Caco-2 (cell line): ENCODE results near the gene IGF2BP3. TPM values are rescaled to one million over a fixed set of nuclear protein-coding genes. Genes with fewer than 3 reads are reported as not detected.

Source experiments
- BruUV-seq: library from RNA; stranded (reverse); fragments of 400-500 nt; replicated peaks from 2 replicates; lab custom pipeline; 2021; lab: Mats Ljungman, UMichigan
- CTCF ChIA-PET: fragments of 300-600 bp; sonication (Branson Sonifier 250); formaldehyde crosslinking; loops from one replicate; lab custom pipeline; 2022; ENCODE audit warnings: antibody characterized with exemption; lab: Charles Lee
- POLR2A ChIA-PET: fragments of 300-600 bp; sonication (Branson Sonifier 250); formaldehyde crosslinking; loops from one replicate; lab custom pipeline; 2022; ENCODE audit warnings: antibody characterized with exemption; lab: Charles Lee
- DNase-seq, 2 experiments: peaks; one replicate each; pipeline versions ENCODE4 v3.0.0 to v3.0.0-alpha.2; 2020 to 2022
- H3K27me3 ChIP-seq: replicated peaks from 2 replicates; pipeline ENCODE4 v1.6.0; 2011; ENCODE audit warnings: low read length; ENCODE audit not compliant: control insufficient read depth, insufficient read depth
- H3K36me3 ChIP-seq: 2 replicates; pipeline ENCODE4 v1.5.1; 2011; ENCODE audit warnings: low read length; ENCODE audit not compliant: control insufficient read depth, insufficient read depth
- H3K4me1 ChIP-seq: fragments of 250-450 bp; sonication (Bioruptor Pico); 2 replicates; pipeline ENCODE4 v1.5.1; 2020; ENCODE audit warnings: mild to moderate bottlenecking
- H3K4me3 ChIP-seq: 2 replicates; pipeline ENCODE4 v1.5.1; 2011; ENCODE audit warnings: low read depth, mild to moderate bottlenecking, control low read depth, low read length
- H3K9me3 ChIP-seq: fragments of 250-450 bp; sonication (Bioruptor Pico); 2 replicates; pipeline ENCODE4 v1.5.1; 2020; ENCODE audit warnings: mild to moderate bottlenecking, moderate library complexity
- H3K27ac Mint-ChIP-seq: one replicate; pipeline ENCODE4 v1.8.0; 2022; ENCODE audit warnings: mixed read lengths; ENCODE audit not compliant: unreplicated experiment
- H3K27me3 Mint-ChIP-seq: one replicate; pipeline ENCODE4 v1.8.0; 2022; ENCODE audit warnings: mixed read lengths; ENCODE audit not compliant: insufficient read depth, unreplicated experiment
- H3K36me3 Mint-ChIP-seq: one replicate; pipeline ENCODE4 v1.8.0; 2022; ENCODE audit warnings: mild to moderate bottlenecking, mixed read lengths; ENCODE audit not compliant: insufficient read depth, unreplicated experiment
- H3K4me1 Mint-ChIP-seq: one replicate; pipeline ENCODE4 v1.8.0; 2022; ENCODE audit warnings: low read depth, mixed read lengths; ENCODE audit not compliant: unreplicated experiment
- H3K4me3 Mint-ChIP-seq: one replicate; pipeline ENCODE4 v1.8.0; 2022; ENCODE audit warnings: mild to moderate bottlenecking, moderate library complexity, mixed read lengths; ENCODE audit not compliant: unreplicated experiment
- H3K9me3 Mint-ChIP-seq: one replicate; pipeline ENCODE4 v1.8.0; 2022; ENCODE audit warnings: mixed read lengths; ENCODE audit not compliant: unreplicated experiment
- CTCF ChIP-seq, 2 experiments: fragments of 200-600 bp in 1 of 2; IDR thresholded peaks; 1 replicate in 1 of 2; 2 replicates in 1 of 2; pipeline versions ENCODE4 v1.5.1 to v1.8.0; 2011 to 2022; ENCODE audit warnings: antibody characterized with exemption in 1 of 2, control low read depth in 1 of 2, inconsistent platforms in 1 of 2, low read depth in 1 of 2, low read length in 1 of 2, mild to moderate bottlenecking in 1 of 2, moderate library complexity in 1 of 2; ENCODE audit not compliant: insufficient read depth in 1 of 2, severe bottlenecking in 1 of 2, unreplicated experiment in 1 of 2
- intact Hi-C: fragments of 100-400 bp; cut with micrococcal nuclease; formaldehyde crosslinking; loops from one replicate; pipeline ENCODE4 v1.10.0; 2022; ENCODE audit not compliant: unreplicated experiment
- total RNA-seq: library from RNA; stranded (reverse); gene quantifications from 2 replicates; pipeline ENCODE4 v1.2.3, GENCODE V29; 2022

IGF2BP3 gene
- total RNA-seq, 1 experiment from 2014 or later, result 127 TPM

DNA sequence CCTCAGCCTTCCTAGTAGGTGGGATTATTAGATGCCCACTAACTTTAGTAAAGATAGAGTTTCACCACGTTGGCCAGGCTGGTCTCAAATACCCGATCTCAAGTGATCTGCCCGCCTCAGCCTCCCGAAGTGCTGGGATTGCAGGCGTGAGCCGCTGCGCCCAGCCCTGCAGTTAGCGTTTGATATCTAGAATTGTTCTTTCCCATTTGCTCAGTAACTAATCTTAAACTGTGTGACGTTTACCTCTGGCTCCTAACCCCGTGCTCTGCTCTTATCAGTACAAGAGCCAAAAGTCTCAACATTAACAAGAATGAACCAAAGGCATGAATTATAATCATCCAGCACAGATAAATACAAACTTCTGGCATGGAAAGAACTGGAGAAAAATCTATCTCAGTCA, 47.4 kb downstream of the IGF2BP3 start:
- intact Hi-C loops, result no loop called here
- H3K4me3 ChIP-seq, result no peak overlapping the region
- Mint-ChIP-seq H3K27me3 (no peaks in the 10 kb centered on the region), H3K9me3 (no peaks in the 10 kb centered on the region), H3K4me1 (peaks cover 23% of the 10 kb centered on the region), H3K27ac (peak overlapping the region; percentile 70), H3K36me3 (peaks cover 37% of the 10 kb centered on the region), H3K4me3 (no peak overlapping the region)
- ChIA-PET CTCF (no interaction called here), POLR2A (no interaction called here)
- BruUV-seq, result no TSS peak
- no peaks in the 10 kb centered on the region for H3K36me3 ChIP-seq
- no peaks in the 10 kb centered on the region for H3K9me3 ChIP-seq
- no peak for TF ChIP-seq CTCF (IDR thresholded peaks at IDR 0.05; ENCODE audit: insufficient read depth in 1 of 2, low read depth in 1 of 2, low read length in 1 of 2, severe bottlenecking in 1 of 2, unreplicated experiment in 1 of 2)
- DNase-seq, result no peak
- H3K4me1 ChIP-seq, result peaks cover 10% of the 10 kb centered on the region
- H3K27me3 ChIP-seq, result no peaks in the 10 kb centered on the region

GRCh38 chr7:23422384-23422783, 47.9 kb downstream of the IGF2BP3 start:
- Mint-ChIP-seq H3K9me3 (no peaks in the 10 kb centered on the region), H3K36me3 (peaks cover 37% of the 10 kb centered on the region), H3K4me3 (no peak overlapping the region), H3K27me3 (no peaks in the 10 kb centered on the region), H3K27ac (peak overlapping the region; percentile 70), H3K4me1 (peaks cover 23% of the 10 kb centered on the region)
- Histone ChIP-seq H3K4me1 (peaks cover 10% of the 10 kb centered on the region), H3K36me3 (no peaks in the 10 kb centered on the region), H3K4me3 (no peak overlapping the region), H3K9me3 (no peaks in the 10 kb centered on the region), H3K27me3 (no peaks in the 10 kb centered on the region)
- no peak for TF ChIP-seq CTCF (IDR thresholded peaks at IDR 0.05; ENCODE audit: insufficient read depth in 1 of 2, low read depth in 1 of 2, low read length in 1 of 2, severe bottlenecking in 1 of 2, unreplicated experiment in 1 of 2)
- intact Hi-C loops, result no loop called here
- no TSS peak for BruUV-seq
- CTCF ChIA-PET, result no interaction called here
- DNase-seq, result no peak
- POLR2A ChIA-PET, result no interaction called here

DNA sequence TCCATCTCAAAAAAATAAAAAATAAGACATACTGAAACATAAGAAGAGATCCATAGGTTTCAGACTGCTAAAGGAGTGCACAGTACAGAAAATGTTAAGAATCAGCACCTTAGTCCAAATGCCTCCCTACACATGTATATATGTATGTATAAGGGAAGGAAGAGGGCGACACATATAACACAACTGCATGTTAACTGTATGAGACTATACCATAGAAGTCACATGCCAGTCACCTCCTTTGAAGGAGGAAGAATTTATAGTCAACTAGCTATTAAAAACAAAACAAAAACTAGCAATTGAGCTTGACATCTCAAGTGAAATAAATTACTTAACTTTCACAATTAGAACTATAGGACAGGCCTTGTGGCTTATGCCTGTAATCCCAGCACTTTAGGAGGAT, 50.4 kb downstream of the IGF2BP3 start:
- no peaks in the 10 kb centered on the region for H3K27me3 Mint-ChIP-seq
- H3K27me3 ChIP-seq, result no peaks in the 10 kb centered on the region
- ChIA-PET POLR2A (no interaction called here), CTCF (no interaction called here)
- H3K4me3 Mint-ChIP-seq, result no peak overlapping the region
- no peaks in the 10 kb centered on the region for H3K9me3 Mint-ChIP-seq
- H3K27ac Mint-ChIP-seq, result no peak overlapping the region
- peaks cover 52% of the 10 kb centered on the region for H3K36me3 Mint-ChIP-seq
- H3K36me3 ChIP-seq, result no peaks in the 10 kb centered on the region; the same call in 1 of the 2 replicates
- no peak for DNase-seq
- peaks cover 10% of the 10 kb centered on the region for H3K4me1 ChIP-seq
- peaks cover 15% of the 10 kb centered on the region for H3K4me1 Mint-ChIP-seq
- H3K9me3 ChIP-seq, result no peaks in the 10 kb centered on the region
- no TSS peak for BruUV-seq
- TF ChIP-seq CTCF (IDR thresholded peaks at IDR 0.05; ENCODE audit: insufficient read depth in 1 of 2, low read depth in 1 of 2, low read length in 1 of 2, severe bottlenecking in 1 of 2, unreplicated experiment in 1 of 2), result no peak
- no peak overlapping the region for H3K4me3 ChIP-seq
- intact Hi-C loops, result loop anchor here (2.0 kb wide), 1 partner anchor 63 kb away; no protein-coding TSS in a partner anchor
